DND-41 (cell line): ENCODE results near the gene KLRF2.

Experiments used
- CTCF ChIP-seq: IDR thresholded peaks from 2 replicates; pipeline ENCODE4 v1.5.1; 2012; ENCODE audit warnings: borderline replicate concordance, low read length, moderate library complexity, mild to moderate bottlenecking; ENCODE audit not compliant: poor library complexity, severe bottlenecking; ENCODE audit errors: extremely low read depth
- EZH2 ChIP-seq: IDR thresholded peaks from 3 replicates; pipeline ENCODE4 v1.6.1; 2012; ENCODE audit warnings: borderline replicate concordance, low read depth, mild to moderate bottlenecking, moderate library complexity, low read length, inconsistent platforms; ENCODE audit not compliant: severe bottlenecking

GRCh38 chr12:9940375-9940774 lies 59.1 kb downstream of the KLRF2 start:
- TF ChIP-seq CTCF (peak; percentile 48), EZH2 (no peak)
